CD4-positive, alpha-beta memory T cell (primary cell): Measurements from ENCODE around the gene INO80E. TPM values are rescaled to one million over a fixed set of nuclear protein-coding genes. Genes with fewer than 3 reads are reported as not detected.

Source experiments
- CTCF ChIA-PET: fragments of 350-600 bp; sonication (Branson Sonifier 250); formaldehyde crosslinking; loops from one replicate; lab custom pipeline; 2021; ENCODE audit warnings: inconsistent platforms; ENCODE audit not compliant: partially characterized antibody; lab: Charles Lee
- POLR2A ChIA-PET: fragments of 350-600 bp; sonication (Branson Sonifier 250); formaldehyde crosslinking; loops from one replicate; lab custom pipeline; 2021; ENCODE audit not compliant: partially characterized antibody; lab: Charles Lee
- DNase-seq, 5 donors: peaks; one replicate each; pipeline versions ENCODE4 v3.0.0 to v3.0.0-alpha.2; 2020 to 2022; ENCODE audit warnings: mixed read lengths in 1 of 5
- H3K27ac ChIP-seq: one replicate; pipeline ENCODE4 v1.7.0; 2013; ENCODE audit warnings: low read depth, low read length
- H3K27me3 ChIP-seq: 2 replicates; pipeline ENCODE4 v1.7.0; 2013; ENCODE audit warnings: mild to moderate bottlenecking, low read length, moderate library complexity; ENCODE audit not compliant: insufficient read depth
- H3K36me3 ChIP-seq: 2 replicates; pipeline ENCODE4 v1.7.0; 2013; ENCODE audit warnings: mild to moderate bottlenecking, low read length, moderate library complexity; ENCODE audit not compliant: insufficient read depth
- H3K4me1 ChIP-seq: 2 replicates; pipeline ENCODE4 v1.7.0; 2013; ENCODE audit warnings: mild to moderate bottlenecking, low read length, moderate library complexity; ENCODE audit not compliant: insufficient read depth
- H3K4me3 ChIP-seq, 2 donors: one replicate each; pipeline ENCODE4 v1.7.0; 2013; ENCODE audit warnings: low read length in 2 of 2, mild to moderate bottlenecking in 1 of 2
- H3K9me3 ChIP-seq, 2 donors: one replicate each; pipeline ENCODE4 v1.7.0; 2013; ENCODE audit warnings: low read length in 2 of 2, control low read depth in 1 of 2; ENCODE audit not compliant: control insufficient read depth in 1 of 2
- H3K27ac Mint-ChIP-seq, 7 donors: one replicate each; pipeline ENCODE4 v1.8.0; 2020 to 2021; ENCODE audit warnings: mixed read lengths in 7 of 7, mild to moderate bottlenecking in 6 of 7, inconsistent platforms in 3 of 7, moderate library complexity in 3 of 7
- H3K27me3 Mint-ChIP-seq, 2 donors: one replicate each; pipeline ENCODE4 v1.8.0; 2020 to 2021; ENCODE audit warnings: mixed read lengths in 2 of 2
- H3K36me3 Mint-ChIP-seq, 2 donors: one replicate each; pipeline ENCODE4 v1.8.0; 2020 to 2021; ENCODE audit warnings: mixed read lengths in 2 of 2, inconsistent platforms in 1 of 2, mild to moderate bottlenecking in 1 of 2
- H3K4me1 Mint-ChIP-seq, 4 donors: one replicate each; pipeline ENCODE4 v1.8.0; 2020 to 2021; ENCODE audit warnings: mixed read lengths in 4 of 4, mild to moderate bottlenecking in 1 of 4
- H3K4me3 Mint-ChIP-seq, 8 donors: one replicate each; pipeline ENCODE4 v1.8.0; 2020 to 2021; ENCODE audit warnings: mixed read lengths in 8 of 8, mild to moderate bottlenecking in 7 of 8, moderate library complexity in 6 of 8, inconsistent platforms in 3 of 8
- H3K9me3 Mint-ChIP-seq, 8 donors: one replicate each; pipeline ENCODE4 v1.8.0; 2020 to 2021; ENCODE audit warnings: mixed read lengths in 8 of 8, mild to moderate bottlenecking in 5 of 8, inconsistent platforms in 3 of 8, moderate library complexity in 1 of 8
- intact Hi-C: fragments of 100-400 bp; cut with micrococcal nuclease; formaldehyde crosslinking; loops from one replicate; pipeline ENCODE4 v1.15.1; 2023
- polyA plus RNA-seq, 2 donors: library from polyadenylated mRNA; unstranded; fragments of 300-500 nt; fragmentation: Illumina TruSeq; gene quantifications; one replicate each; pipeline ENCODE4 v1.2.3, GENCODE V29; 2021
- total RNA-seq, 2 experiments: library from RNA; stranded (reverse); gene quantifications; one replicate each; pipeline ENCODE4 v1.2.3, GENCODE V29; 2021

INO80E gene
- total and polyA plus RNA-seq, 4 experiments from 2014 or later, result 6.7 to 126 (median 65.5) TPM

DNA sequence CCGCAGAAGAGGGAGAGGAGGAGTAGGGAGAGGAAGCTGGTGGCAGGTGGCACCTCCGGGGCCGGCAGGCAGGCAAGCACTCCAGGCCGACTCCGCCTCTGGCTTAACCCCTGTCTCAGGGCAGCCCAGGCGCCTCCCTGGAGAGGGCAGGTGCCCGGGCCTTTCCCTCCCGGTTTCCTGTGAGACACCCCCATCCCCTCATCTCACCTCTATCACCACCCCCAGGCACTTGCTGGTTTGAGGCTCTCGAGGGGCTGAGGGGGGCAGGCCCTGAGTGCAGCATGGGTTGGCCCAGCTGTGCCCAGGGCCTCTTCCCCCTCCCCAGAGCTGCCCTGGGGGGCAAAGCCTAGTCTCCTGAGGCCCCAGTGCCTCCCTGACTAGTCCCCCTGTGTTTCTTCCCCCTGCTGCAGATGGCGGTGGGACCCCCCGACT is 8.8 kb downstream of the INO80E start:
- Histone ChIP-seq H3K4me1 (no peaks in the 10 kb centered on the region), H3K27ac (no peak overlapping the region), H3K4me3 (no peak overlapping the region), H3K36me3 (peaks cover 4% of the 10 kb centered on the region), H3K9me3 (no peaks in the 10 kb centered on the region), H3K27me3 (no peaks in the 10 kb centered on the region)
- intact Hi-C loops, result loop anchor here (1.0 to 2.0 kb wide), 2 partner anchors 304 to 313 kb away; no protein-coding TSS in a partner anchor
- ChIA-PET CTCF (interaction anchor here (0.7 to 3.2 kb wide), 9 partner anchors 8 to 357 kb away, joined by 3 to 16 read pairs (median 5); partner anchors contain the start of genes INO80E and TLCD3B), POLR2A (interaction anchor here (0.9 to 1.8 kb wide), 7 partner anchors 9 to 313 kb away, joined by 3 to 6 read pairs (median 3); partner anchors contain the start of genes HIRIP3, INO80E and KCTD13)
- Mint-ChIP-seq H3K36me3 (peaks cover 8 to 18% of the 10 kb centered on the region in 2 donors), H3K4me1 (peaks cover 0 to 6% (median 3%) of the 10 kb centered on the region in 4 donors), H3K27me3 (peaks cover 0 to 11% of the 10 kb centered on the region in 2 donors), H3K9me3 (no peaks in the 10 kb centered on the region), H3K4me3 (no peak overlapping the region), H3K27ac (no peak overlapping the region)
- no peak for DNase-seq

GRCh38 chr16:30005341-30006094 is 9.5 kb downstream of the INO80E start:
- no peak overlapping the region for H3K27ac Mint-ChIP-seq
- DNase-seq, result peak in 4 of 5 donors; percentile 39 to 48 (median 44)

GRCh38 chr16:30006095-30006473 is 10.0 kb downstream of the INO80E start:
- DNase-seq, result no peak
- Mint-ChIP-seq H3K36me3 (peaks cover 8 to 16% of the 10 kb centered on the region in 2 donors), H3K27ac (no peak overlapping the region), H3K4me1 (peaks cover 3 to 5% (median 4%) of the 10 kb centered on the region in 4 donors), H3K4me3 (no peak overlapping the region), H3K27me3 (peaks cover 3 to 11% of the 10 kb centered on the region in 2 donors), H3K9me3 (no peaks in the 10 kb centered on the region)
- peaks cover 4% of the 10 kb centered on the region for H3K36me3 ChIP-seq
- peaks cover 7% of the 10 kb centered on the region for H3K4me1 ChIP-seq
- intact Hi-C loops, result no loop called here
- H3K9me3 ChIP-seq, result no peaks in the 10 kb centered on the region
- H3K4me3 ChIP-seq, result no peak overlapping the region
- H3K27me3 ChIP-seq, result peaks cover 7% of the 10 kb centered on the region
- POLR2A ChIA-PET, result interaction anchor here (0.5 to 1.5 kb wide), 9 partner anchors 10 to 330 kb away, joined by 3 to 4 read pairs (median 3); partner anchors contain the start of gene INO80E
- no peak overlapping the region for H3K27ac ChIP-seq
- CTCF ChIA-PET, result interaction anchor here (1.1 to 3.2 kb wide), 8 partner anchors 9 to 315 kb away, joined by 3 to 16 read pairs (median 6); partner anchors contain the start of genes INO80E and TLCD3B

More at GRCh38 chr16:30005341-30006094, 9.5 kb downstream of the INO80E start:
- Histone ChIP-seq H3K36me3 (peaks cover 4% of the 10 kb centered on the region), H3K27ac (no peak overlapping the region), H3K27me3 (peaks cover 6% of the 10 kb centered on the region), H3K4me3 (no peak overlapping the region), H3K9me3 (no peaks in the 10 kb centered on the region), H3K4me1 (peaks cover 5% of the 10 kb centered on the region)
- H3K9me3 Mint-ChIP-seq, result no peaks in the 10 kb centered on the region
- H3K27me3 Mint-ChIP-seq, result peaks cover 2 to 11% of the 10 kb centered on the region in 2 donors
- peaks cover 2 to 5% (median 4%) of the 10 kb centered on the region in 4 donors for H3K4me1 Mint-ChIP-seq
- intact Hi-C loops, result loop anchor here (1.0 to 2.0 kb wide), 2 partner anchors 305 to 313 kb away; no protein-coding TSS in a partner anchor
- no peak overlapping the region for H3K4me3 Mint-ChIP-seq
- ChIA-PET CTCF (interaction anchor here (0.8 to 3.2 kb wide), 9 partner anchors 9 to 326 kb away, joined by 3 to 16 read pairs (median 5); partner anchors contain the start of genes INO80E and TLCD3B), POLR2A (interaction anchor here (0.7 to 1.5 kb wide), 9 partner anchors 9 to 329 kb away, joined by 3 to 4 read pairs (median 3); partner anchors contain the start of gene INO80E)
- peaks cover 8 to 16% of the 10 kb centered on the region in 2 donors for H3K36me3 Mint-ChIP-seq

GRCh38 chr16:30006659-30007377 is 10.8 kb downstream of the INO80E start:
- intact Hi-C loops, result no loop called here
- no peaks in the 10 kb centered on the region for H3K9me3 ChIP-seq
- no peak overlapping the region for H3K4me3 Mint-ChIP-seq
- H3K27me3 ChIP-seq, result peaks cover 7% of the 10 kb centered on the region
- no peak overlapping the region for H3K27ac ChIP-seq
- H3K36me3 Mint-ChIP-seq, result peaks cover 6 to 14% of the 10 kb centered on the region in 2 donors
- POLR2A ChIA-PET, result interaction anchor here (0.5 to 1.2 kb wide), 2 partner anchors 330 to 331 kb away, joined by 3 to 4 read pairs; no protein-coding TSS in a partner anchor
- no peak overlapping the region for H3K27ac Mint-ChIP-seq
- H3K9me3 Mint-ChIP-seq, result no peaks in the 10 kb centered on the region
- CTCF ChIA-PET, result interaction anchor here (1.1 to 3.2 kb wide), 6 partner anchors 10 to 315 kb away, joined by 3 to 16 read pairs (median 8); partner anchors contain the start of genes INO80E and TLCD3B
- H3K4me1 Mint-ChIP-seq, result peaks cover 3 to 7% (median 4%) of the 10 kb centered on the region in 4 donors
- DNase-seq, result no peak
- peaks cover 2% of the 10 kb centered on the region for H3K36me3 ChIP-seq
- peaks cover 7% of the 10 kb centered on the region for H3K4me1 ChIP-seq
- H3K4me3 ChIP-seq, result no peak overlapping the region
- H3K27me3 Mint-ChIP-seq, result peaks cover 3 to 13% of the 10 kb centered on the region in 2 donors

DNA sequence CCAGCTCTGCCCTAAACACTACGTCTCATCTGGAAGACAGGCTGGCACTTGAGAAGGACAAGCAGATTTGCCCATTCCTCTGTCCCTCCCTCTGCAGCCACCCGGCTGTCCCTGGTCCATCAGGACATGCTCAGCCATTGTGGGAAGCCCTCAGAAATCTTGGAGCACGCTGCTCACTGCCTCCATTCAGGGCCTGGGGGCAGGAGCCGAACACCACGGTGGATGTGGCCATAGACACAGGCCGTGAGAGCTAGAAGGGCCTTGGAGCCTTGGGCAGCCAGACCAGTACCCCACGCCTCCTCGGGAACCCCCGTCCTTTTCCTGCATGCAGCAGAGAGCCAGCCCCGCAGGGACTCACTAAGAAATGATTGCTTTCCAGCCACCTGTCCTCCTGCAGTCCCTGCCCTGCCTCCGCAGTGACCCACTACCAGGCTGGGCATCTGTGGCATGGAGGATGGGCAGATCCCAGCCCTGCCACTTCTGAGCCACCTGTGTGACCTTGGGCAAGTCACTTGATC is 11.4 kb downstream of the INO80E start:
- peak overlapping the region in 1 of 7 donors; percentile 57 for H3K27ac Mint-ChIP-seq
- POLR2A ChIA-PET, result no interaction called here
- peaks cover 3 to 6% (median 6%) of the 10 kb centered on the region in 4 donors for H3K4me1 Mint-ChIP-seq

GRCh38 chr16:30009085-30009862 is 13.2 kb downstream of the INO80E start:
- Mint-ChIP-seq H3K36me3 (peaks cover 0 to 2% of the 10 kb centered on the region in 2 donors), H3K4me3 (peak overlapping the region in 4 of 8 donors; percentile 4 to 69 (median 46)), H3K4me1 (peaks cover 2 to 6% (median 4%) of the 10 kb centered on the region in 4 donors), H3K9me3 (no peaks in the 10 kb centered on the region), H3K27ac (no peak overlapping the region), H3K27me3 (peaks cover 7 to 17% of the 10 kb centered on the region in 2 donors)
- DNase-seq, result no peak
- H3K36me3 ChIP-seq, result no peaks in the 10 kb centered on the region
- H3K27ac ChIP-seq, result no peak overlapping the region
- POLR2A ChIA-PET, result no interaction called here
- H3K9me3 ChIP-seq, result no peaks in the 10 kb centered on the region
- H3K4me3 ChIP-seq, result no peak overlapping the region
- CTCF ChIA-PET, result interaction anchor here (1.0 kb wide), 1 partner anchor 202 kb away, joined by 4 read pairs; no protein-coding TSS in a partner anchor
- H3K27me3 ChIP-seq, result peaks cover 7% of the 10 kb centered on the region
- intact Hi-C loops, result no loop called here
- peaks cover 7% of the 10 kb centered on the region for H3K4me1 ChIP-seq

More for the DNA sequence above, 11.4 kb downstream of the INO80E start:
- CTCF ChIA-PET, result interaction anchor here (3.2 kb wide), 1 partner anchor 11 kb away, joined by 13 read pairs; the partner anchor contains the start of gene INO80E
- Mint-ChIP-seq H3K4me3 (no peak overlapping the region), H3K27me3 (peaks cover 7 to 17% of the 10 kb centered on the region in 2 donors), H3K36me3 (peaks cover under 1 to 8% of the 10 kb centered on the region in 2 donors), H3K9me3 (no peaks in the 10 kb centered on the region)
- peaks cover 7% of the 10 kb centered on the region for H3K4me1 ChIP-seq
- H3K9me3 ChIP-seq, result no peaks in the 10 kb centered on the region
- no peak overlapping the region for H3K4me3 ChIP-seq
- H3K27me3 ChIP-seq, result peaks cover 7% of the 10 kb centered on the region
- intact Hi-C loops, result no loop called here
- H3K27ac ChIP-seq, result no peak overlapping the region
- no peaks in the 10 kb centered on the region for H3K36me3 ChIP-seq
- no peak for DNase-seq
